22Rv1 (cell line): Measurements from ENCODE around the gene SETDB1.

ENCODE experiments used
- CTCF ChIP-seq: fragments of 450-650 bp; IDR thresholded peaks from 2 replicates; pipeline ENCODE4 v1.5.1; 2017; ENCODE audit warnings: mild to moderate bottlenecking
- ZFX ChIP-seq: fragments of 450-650 bp; IDR thresholded peaks from 2 replicates; pipeline ENCODE4 v1.6.1; 2017; ENCODE audit warnings: antibody characterized with exemption, borderline replicate concordance

DNA sequence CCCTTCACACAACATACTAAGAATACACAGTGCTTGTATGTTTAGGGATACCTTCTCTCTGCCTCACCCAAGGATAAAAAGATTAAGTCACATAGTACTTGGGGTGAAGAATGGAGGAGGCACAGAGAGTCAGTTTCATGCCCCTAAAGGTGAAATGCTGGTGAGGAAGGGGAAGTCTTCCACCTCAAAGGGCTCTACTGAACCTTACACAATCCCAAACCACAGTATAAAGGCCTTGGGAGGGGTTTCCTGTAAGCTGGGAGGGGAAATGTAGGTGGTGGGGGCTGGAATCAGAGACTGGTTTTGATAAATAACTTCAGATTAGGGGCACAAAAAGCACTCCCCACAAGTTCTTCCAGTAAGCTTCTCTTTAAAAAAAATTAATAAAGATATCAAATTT lies 77.0 kb downstream of the SETDB1 start:
- TF ChIP-seq CTCF (no peak), ZFX (no peak)
